ENCODE data around the gene ZNF292. TPM values are rescaled to one million over a fixed set of nuclear protein-coding genes. Genes with fewer than 3 reads are reported as not detected.
A peak's percentile ranks its signal among the peaks of the same experiment; 100 is the strongest.
"Not testable (repeated sequence)": the region's sequence is repeated elsewhere in the genome, so short reads cannot be mapped to it uniquely, and the experiment has no call there.

ZNF292 gene
- 6.9 and 13.5 TPM in 2 replicates for total RNA-seq (2014; rRNA removed; shearing (Covaris generic))

GRCh38 chr6:87154993-87155841, at the start of gene ZNF292:
TSS of gene ZNF292 (plus strand) at chr6:87155565. CDS start at chr6:87155592, 27 bp downstream.
- in situ Hi-C loops (cut with HindIII; ENCODE audit: low sequenced_read_pairs), result no loop called here
- DNase-seq (ENCODE audit: low spot score), result peak; percentile 94

GRCh38 chr6:87105823-87106222, 49.5 kb upstream of the ZNF292 start:
- in situ Hi-C loops (cut with HindIII; ENCODE audit: low sequenced_read_pairs), result no loop called here
- no peak for DNase-seq (ENCODE audit: low spot score)

DNA sequence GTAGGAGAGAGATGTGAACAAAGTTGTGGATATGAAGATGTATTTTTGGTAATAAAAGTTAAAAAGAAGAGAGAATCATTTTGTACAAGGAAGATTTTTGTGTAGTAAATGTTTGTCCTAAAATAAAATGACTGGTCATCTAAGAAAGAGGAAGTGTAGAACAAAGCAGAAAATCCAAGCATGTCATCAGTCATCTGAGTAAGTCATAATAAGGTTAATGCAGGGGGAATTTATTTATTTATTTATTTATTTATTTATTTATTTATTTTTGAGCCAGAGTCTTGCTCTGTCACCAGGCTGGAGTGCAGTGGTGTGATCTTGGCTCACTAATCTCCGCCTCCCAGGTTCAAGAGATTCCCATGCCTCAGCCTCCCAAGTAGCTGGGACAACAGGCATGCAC, 44.7 kb upstream of the ZNF292 start:
- in situ Hi-C loops (cut with HindIII; ENCODE audit: low sequenced_read_pairs), result no loop called here
- DNase-seq (ENCODE audit: low spot score), result no peak

- in situ Hi-C loops (cut with HindIII; ENCODE audit: low sequenced_read_pairs), result no loop called here
- DNase-seq (ENCODE audit: low spot score), result no peak
Observed at GRCh38 chr6:87115402-87116135, 39.8 kb upstream of the ZNF292 start.

- in situ Hi-C loops (cut with HindIII; ENCODE audit: low sequenced_read_pairs), result no loop called here
- DNase-seq (ENCODE audit: low spot score), result no peak
Observed at GRCh38 chr6:87116922-87117321, 38.4 kb upstream of the ZNF292 start.

DNA sequence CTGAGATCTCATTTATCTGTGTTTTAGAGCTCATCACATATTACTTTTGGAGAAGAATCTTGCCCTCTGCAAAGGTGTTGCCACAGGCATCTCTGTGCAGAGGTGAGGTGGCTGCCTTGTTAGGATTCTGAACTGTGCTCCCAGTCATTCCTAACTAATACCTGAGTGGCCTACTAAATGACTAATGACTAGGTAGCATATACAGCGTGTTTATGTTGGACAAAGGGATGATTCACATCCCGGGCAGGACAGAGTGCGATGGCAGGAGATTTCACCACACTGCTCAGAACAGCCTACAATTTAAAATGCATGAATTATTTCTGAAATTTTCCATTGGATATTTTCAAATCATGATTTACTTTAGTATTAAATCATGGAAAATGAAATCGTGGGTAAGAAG, 37.3 kb upstream of the ZNF292 start:
- in situ Hi-C loops (cut with HindIII; ENCODE audit: low sequenced_read_pairs), result no loop called here
- DNase-seq (ENCODE audit: low spot score), result no peak

DNA sequence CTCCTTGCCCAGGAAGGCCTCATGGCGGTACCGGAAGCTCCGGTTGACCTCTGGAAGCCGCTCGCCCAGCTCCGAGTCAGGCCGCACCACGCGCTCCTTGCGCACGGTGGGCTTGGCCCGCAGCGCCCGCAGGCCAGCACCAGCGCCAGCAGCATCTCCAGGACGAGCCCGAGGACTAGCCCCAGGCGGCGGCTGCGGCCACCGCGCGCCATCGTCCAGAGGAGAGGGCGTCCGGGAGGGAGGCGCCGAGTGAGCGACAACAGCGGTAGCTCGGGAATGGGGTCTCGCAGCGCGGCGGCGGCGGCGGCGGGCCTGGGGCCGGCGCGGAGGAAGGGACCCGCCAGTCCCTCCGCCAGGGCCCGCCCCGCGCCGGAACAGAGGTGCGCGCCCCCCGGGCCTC, 32.9 kb upstream of the ZNF292 start:
- in situ Hi-C loops (cut with HindIII; ENCODE audit: low sequenced_read_pairs), result no loop called here
- no peak for DNase-seq (ENCODE audit: low spot score)

- no peak for DNase-seq (ENCODE audit: low spot score)
- in situ Hi-C loops (cut with HindIII; ENCODE audit: low sequenced_read_pairs), result no loop called here
Observed at GRCh38 chr6:87124074-87124473, 31.3 kb upstream of the ZNF292 start.

- no peak for DNase-seq (ENCODE audit: low spot score)
- in situ Hi-C loops (cut with HindIII; ENCODE audit: low sequenced_read_pairs), result no loop called here
Observed at GRCh38 chr6:87126501-87126900, 28.9 kb upstream of the ZNF292 start.

DNA sequence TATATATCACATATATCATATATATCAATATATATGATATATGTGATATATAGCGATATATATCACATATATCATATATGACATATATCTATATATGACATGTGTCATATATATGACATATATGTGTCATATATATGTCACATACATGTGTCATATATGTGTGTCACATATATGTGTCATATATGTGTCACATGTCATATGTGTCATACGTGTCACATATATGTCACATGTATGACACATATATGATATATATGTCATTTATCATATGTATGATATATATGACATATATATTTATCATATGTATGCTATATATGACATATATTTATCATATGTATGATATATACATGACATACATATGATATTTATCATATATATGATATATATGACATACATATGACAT, 27.6 kb upstream of the ZNF292 start:
- no peak for DNase-seq (ENCODE audit: low spot score)
- in situ Hi-C loops (cut with HindIII; ENCODE audit: low sequenced_read_pairs), result no loop called here

- DNase-seq (ENCODE audit: low spot score), result no peak
- in situ Hi-C loops (cut with HindIII; ENCODE audit: low sequenced_read_pairs), result no loop called here
Observed at GRCh38 chr6:87136963-87137362, 18.4 kb upstream of the ZNF292 start.

GRCh38 chr6:87139236-87139635, 16.1 kb upstream of the ZNF292 start:
- peak; percentile 50 for DNase-seq (ENCODE audit: low spot score)

GRCh38 chr6:87139927-87140326, 15.4 kb upstream of the ZNF292 start:
- in situ Hi-C loops (cut with HindIII; ENCODE audit: low sequenced_read_pairs); DNase-seq (ENCODE audit: low spot score): not testable (repeated sequence)

More at GRCh38 chr6:87139236-87139635, 16.1 kb upstream of the ZNF292 start:
- in situ Hi-C loops (cut with HindIII; ENCODE audit: low sequenced_read_pairs), result no loop called here

- no peak for DNase-seq (ENCODE audit: low spot score)
- in situ Hi-C loops (cut with HindIII; ENCODE audit: low sequenced_read_pairs), result no loop called here
Observed at GRCh38 chr6:87146363-87146762, 9.0 kb upstream of the ZNF292 start.

- in situ Hi-C loops (cut with HindIII; ENCODE audit: low sequenced_read_pairs), result no loop called here
- no peak for DNase-seq (ENCODE audit: low spot score)
Observed at GRCh38 chr6:87150406-87150805, 5.0 kb upstream of the ZNF292 start.

GRCh38 chr6:87151471-87151780, 3.9 kb upstream of the ZNF292 start:
- in situ Hi-C loops (cut with HindIII; ENCODE audit: low sequenced_read_pairs), result no loop called here
- no peak for DNase-seq (ENCODE audit: low spot score)

GRCh38 chr6:87151781-87152525, 3.4 kb upstream of the ZNF292 start:
- peak; percentile 75 for DNase-seq (ENCODE audit: low spot score)
- in situ Hi-C loops (cut with HindIII; ENCODE audit: low sequenced_read_pairs), result no loop called here

- DNase-seq (ENCODE audit: low spot score), result no peak
- in situ Hi-C loops (cut with HindIII; ENCODE audit: low sequenced_read_pairs), result no loop called here
Observed at GRCh38 chr6:87152526-87152955, 2.8 kb upstream of the ZNF292 start.

- no peak for DNase-seq (ENCODE audit: low spot score)
- in situ Hi-C loops (cut with HindIII; ENCODE audit: low sequenced_read_pairs), result no loop called here
Observed at GRCh38 chr6:87154641-87154992, 748 bp upstream of the ZNF292 start.

All from G401 (cell line).